Cardiac muscle cell (in vitro differentiated cells and primary cell): ENCODE data around the gene PDCD7. TPM values are rescaled to one million over a fixed set of nuclear protein-coding genes. Genes with fewer than 3 reads are reported as not detected.
A peak's percentile ranks its signal among the peaks of the same experiment; 100 is the strongest.
"Not testable (repeated sequence)": the region's sequence is repeated elsewhere in the genome, so short reads cannot be mapped to it uniquely, and the experiment has no call there.

Experiments used
- DNase-seq, 2 donors: peaks; one replicate each; pipeline versions ENCODE4 v3.0.0 to v3.0.0-alpha.2; 2010 to 2017; ENCODE audit warnings: low read depth in 1 of 2, low spot score in 1 of 2
- H3K27ac ChIP-seq: fragments of 200-600 bp; sonication (generic); 2 replicates; pipeline ENCODE4 v1.5.1; 2016
- H3K27me3 ChIP-seq: fragments of 200-600 bp; sonication (generic); 2 replicates; pipeline ENCODE4 v1.6.0; 2016; ENCODE audit warnings: control low read depth
- H3K36me3 ChIP-seq: fragments of 200-600 bp; sonication (generic); 2 replicates; pipeline ENCODE4 v1.5.1; 2016; ENCODE audit warnings: control low read depth
- H3K4me1 ChIP-seq: fragments of 200-600 bp; sonication (generic); 2 replicates; pipeline ENCODE4 v1.8.1; 2017; ENCODE audit warnings: low read depth, mild to moderate bottlenecking, mixed run types
- H3K4me3 ChIP-seq: fragments of 200-600 bp; sonication (generic); 2 replicates; pipeline ENCODE4 v1.5.1; 2016; ENCODE audit warnings: mild to moderate bottlenecking
- H3K9me3 ChIP-seq: fragments of 200-600 bp; sonication (generic); 2 replicates; pipeline ENCODE4 v1.5.1; 2017; ENCODE audit warnings: low read depth, mild to moderate bottlenecking, control low read depth
- polyA plus RNA-seq: library from polyadenylated mRNA; unstranded; fragments of >200 nt; fragmentation: Nextera tagmentation; extraction: Ambion mirVana; gene quantifications from 2 replicates; pipeline ENCODE4 v1.2.1, GENCODE V29; 2016
- total RNA-seq: library from RNA; depleted of rRNA; stranded (reverse); fragments of >200 nt; gene quantifications from 2 replicates; pipeline ENCODE4 v1.2.3, GENCODE V29; 2016
- TF ChIP-seq, protein P1 (sequence below): IDR thresholded peaks from 2 replicates; pipeline ENCODE4 v1.5.1; 2012; ENCODE audit warnings: low read depth, mild to moderate bottlenecking, low read length

The PDCD7 gene
- total and polyA plus RNA-seq, 2 experiments from 2014 or later = 18.7 to 35.5 TPM

DNA sequence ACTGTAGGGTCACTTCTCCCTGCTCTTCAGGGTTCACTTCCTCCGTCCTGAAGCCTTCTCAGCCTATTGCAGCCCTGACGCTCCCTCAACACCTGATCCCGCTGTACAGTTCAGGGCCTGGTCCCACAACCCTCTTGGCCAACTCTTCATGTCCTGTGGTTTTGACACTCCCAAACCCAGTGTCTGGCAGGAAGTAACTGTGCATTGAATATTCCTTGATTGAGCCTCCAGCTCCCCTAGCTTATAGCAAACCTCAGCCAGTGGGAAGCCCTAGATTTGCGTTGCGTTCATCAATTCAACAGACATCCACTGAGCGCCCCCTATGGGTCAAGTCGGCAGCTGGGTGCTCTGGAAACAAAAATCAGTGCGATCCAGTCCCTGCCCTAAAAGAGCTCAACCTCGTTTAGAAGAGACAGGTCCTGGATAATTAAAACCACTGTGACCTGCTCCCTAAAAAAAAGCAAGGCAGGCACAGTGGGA lies 32.2 kb downstream of the PDCD7 start:
- H3K27me3 ChIP-seq = peaks cover 9% of the 10 kb centered on the region
- no peak overlapping the region for H3K4me3 ChIP-seq
- no peak overlapping the region for H3K27ac ChIP-seq
- TF ChIP-seq, protein P1, sequence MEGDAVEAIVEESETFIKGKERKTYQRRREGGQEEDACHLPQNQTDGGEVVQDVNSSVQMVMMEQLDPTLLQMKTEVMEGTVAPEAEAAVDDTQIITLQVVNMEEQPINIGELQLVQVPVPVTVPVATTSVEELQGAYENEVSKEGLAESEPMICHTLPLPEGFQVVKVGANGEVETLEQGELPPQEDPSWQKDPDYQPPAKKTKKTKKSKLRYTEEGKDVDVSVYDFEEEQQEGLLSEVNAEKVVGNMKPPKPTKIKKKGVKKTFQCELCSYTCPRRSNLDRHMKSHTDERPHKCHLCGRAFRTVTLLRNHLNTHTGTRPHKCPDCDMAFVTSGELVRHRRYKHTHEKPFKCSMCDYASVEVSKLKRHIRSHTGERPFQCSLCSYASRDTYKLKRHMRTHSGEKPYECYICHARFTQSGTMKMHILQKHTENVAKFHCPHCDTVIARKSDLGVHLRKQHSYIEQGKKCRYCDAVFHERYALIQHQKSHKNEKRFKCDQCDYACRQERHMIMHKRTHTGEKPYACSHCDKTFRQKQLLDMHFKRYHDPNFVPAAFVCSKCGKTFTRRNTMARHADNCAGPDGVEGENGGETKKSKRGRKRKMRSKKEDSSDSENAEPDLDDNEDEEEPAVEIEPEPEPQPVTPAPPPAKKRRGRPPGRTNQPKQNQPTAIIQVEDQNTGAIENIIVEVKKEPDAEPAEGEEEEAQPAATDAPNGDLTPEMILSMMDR = peak; percentile 89
- H3K36me3 ChIP-seq = peaks cover 17% of the 10 kb centered on the region
- DNase-seq = peak; percentile 82 to 89
- no peaks in the 10 kb centered on the region for H3K9me3 ChIP-seq
- H3K4me1 ChIP-seq = no peaks in the 10 kb centered on the region

DNA sequence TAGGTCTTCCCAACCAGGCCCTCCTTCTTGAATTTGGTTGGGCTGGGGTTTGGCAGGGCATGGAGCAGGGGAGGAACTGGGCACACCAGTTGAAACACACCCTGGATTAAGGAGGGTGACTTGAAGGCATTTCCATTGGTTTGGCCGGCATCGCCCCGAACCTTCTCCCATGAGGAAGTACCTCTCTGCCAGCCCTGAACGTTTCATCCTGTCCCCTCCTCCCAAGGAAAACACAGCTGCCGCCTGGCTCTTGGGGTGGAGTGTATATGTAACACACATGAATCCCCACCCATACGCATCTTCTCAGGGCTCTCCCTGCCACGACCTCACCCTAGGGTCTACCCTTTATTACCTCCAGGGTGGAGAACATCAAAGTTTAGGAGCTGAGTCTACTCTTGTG lies 33.2 kb downstream of the PDCD7 start:
- Histone ChIP-seq H3K36me3 (peaks cover 12% of the 10 kb centered on the region), H3K9me3 (no peaks in the 10 kb centered on the region), H3K4me3 (no peak overlapping the region), H3K4me1 (no peaks in the 10 kb centered on the region), H3K27ac (no peak overlapping the region), H3K27me3 (peaks cover 9% of the 10 kb centered on the region)
- TF ChIP-seq, protein P1 = no peak
- no peak for DNase-seq

DNA sequence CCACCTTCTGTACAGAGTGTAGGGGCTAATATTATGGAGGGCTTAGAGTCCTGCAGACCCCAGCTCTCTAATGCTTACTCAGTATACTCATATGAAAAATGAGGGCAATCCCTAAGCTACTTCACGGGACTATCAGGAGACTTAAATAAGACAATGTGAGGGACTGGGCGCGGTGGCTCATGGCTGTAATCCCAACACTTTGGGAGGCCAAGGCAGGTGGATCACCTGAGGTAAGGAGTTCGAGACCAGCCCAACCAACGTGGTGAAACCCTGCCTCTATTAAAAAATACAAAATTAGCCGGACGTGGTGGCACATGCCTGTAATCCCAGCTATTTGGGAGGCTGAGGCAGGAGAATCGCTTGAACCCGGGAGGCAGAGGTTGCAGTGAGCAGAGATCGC lies 33.8 kb downstream of the PDCD7 start:
- H3K9me3 ChIP-seq, H3K4me3 ChIP-seq, H3K27me3 ChIP-seq, H3K4me1 ChIP-seq, DNase-seq, H3K27ac ChIP-seq: not testable (repeated sequence)
- peaks cover 12% of the 10 kb centered on the region for H3K36me3 ChIP-seq

DNA sequence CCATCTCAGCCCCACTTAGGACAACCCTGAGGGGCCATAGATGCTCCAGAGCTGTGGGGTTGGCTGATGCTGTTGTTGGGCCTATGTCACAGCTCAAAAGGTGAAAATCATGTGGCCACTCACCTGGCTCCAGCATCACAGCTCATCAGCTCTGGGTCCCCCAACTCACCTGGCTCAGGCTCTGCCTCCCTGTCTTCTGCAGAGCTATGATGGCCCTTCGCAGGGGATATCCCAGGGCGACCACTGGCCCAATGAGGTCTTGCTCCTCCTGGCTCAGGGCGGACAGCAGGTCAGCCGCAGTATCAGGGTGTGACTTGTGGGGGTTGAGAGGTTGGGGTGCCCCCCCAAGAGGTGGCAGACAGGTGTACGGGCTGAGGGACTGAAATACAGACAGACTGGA lies 34.3 kb downstream of the PDCD7 start:
- no peak for DNase-seq
- peaks cover 9% of the 10 kb centered on the region for H3K27me3 ChIP-seq
- H3K36me3 ChIP-seq = peaks cover 12% of the 10 kb centered on the region
- TF ChIP-seq, protein P1 = no peak
- H3K4me1 ChIP-seq = no peaks in the 10 kb centered on the region
- no peak overlapping the region for H3K4me3 ChIP-seq
- H3K27ac ChIP-seq = no peak overlapping the region
- no peaks in the 10 kb centered on the region for H3K9me3 ChIP-seq

DNA sequence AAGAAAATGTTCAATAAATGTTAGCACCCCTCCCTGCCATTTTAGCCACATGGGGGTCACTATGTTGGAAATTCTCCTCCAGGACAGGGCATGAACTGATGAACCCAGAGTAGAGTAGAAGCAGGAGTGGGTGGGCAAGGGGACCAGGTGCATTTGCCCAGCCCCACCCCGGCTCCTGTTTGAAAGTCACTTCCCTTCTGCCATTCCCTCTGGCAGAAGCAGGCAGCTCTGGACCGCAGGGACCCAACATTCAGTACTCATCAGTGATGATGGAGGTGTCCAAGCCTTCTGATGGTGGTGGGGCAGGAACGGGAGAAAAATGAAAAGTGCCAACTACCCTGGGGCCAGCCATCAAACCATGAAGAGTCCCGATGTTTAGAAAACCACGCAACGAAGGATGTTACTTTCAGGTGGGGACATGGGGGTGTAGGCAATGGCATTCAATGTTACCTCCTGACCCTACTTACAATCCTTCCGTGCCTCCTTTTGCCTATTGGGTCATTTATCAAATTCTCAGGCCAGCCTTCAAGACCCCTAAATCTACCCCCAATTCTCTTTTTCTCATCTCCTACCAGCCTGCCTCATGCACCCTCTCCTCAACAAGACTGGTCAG lies 35.9 kb downstream of the PDCD7 start:
- H3K27me3 ChIP-seq = peaks cover 5% of the 10 kb centered on the region
- DNase-seq = no peak
- H3K36me3 ChIP-seq = peaks cover 12% of the 10 kb centered on the region
- H3K27ac ChIP-seq = no peak overlapping the region
- H3K4me3 ChIP-seq = no peak overlapping the region
- TF ChIP-seq, protein P1 = no peak
- no peaks in the 10 kb centered on the region for H3K9me3 ChIP-seq
- H3K4me1 ChIP-seq = no peaks in the 10 kb centered on the region

DNA sequence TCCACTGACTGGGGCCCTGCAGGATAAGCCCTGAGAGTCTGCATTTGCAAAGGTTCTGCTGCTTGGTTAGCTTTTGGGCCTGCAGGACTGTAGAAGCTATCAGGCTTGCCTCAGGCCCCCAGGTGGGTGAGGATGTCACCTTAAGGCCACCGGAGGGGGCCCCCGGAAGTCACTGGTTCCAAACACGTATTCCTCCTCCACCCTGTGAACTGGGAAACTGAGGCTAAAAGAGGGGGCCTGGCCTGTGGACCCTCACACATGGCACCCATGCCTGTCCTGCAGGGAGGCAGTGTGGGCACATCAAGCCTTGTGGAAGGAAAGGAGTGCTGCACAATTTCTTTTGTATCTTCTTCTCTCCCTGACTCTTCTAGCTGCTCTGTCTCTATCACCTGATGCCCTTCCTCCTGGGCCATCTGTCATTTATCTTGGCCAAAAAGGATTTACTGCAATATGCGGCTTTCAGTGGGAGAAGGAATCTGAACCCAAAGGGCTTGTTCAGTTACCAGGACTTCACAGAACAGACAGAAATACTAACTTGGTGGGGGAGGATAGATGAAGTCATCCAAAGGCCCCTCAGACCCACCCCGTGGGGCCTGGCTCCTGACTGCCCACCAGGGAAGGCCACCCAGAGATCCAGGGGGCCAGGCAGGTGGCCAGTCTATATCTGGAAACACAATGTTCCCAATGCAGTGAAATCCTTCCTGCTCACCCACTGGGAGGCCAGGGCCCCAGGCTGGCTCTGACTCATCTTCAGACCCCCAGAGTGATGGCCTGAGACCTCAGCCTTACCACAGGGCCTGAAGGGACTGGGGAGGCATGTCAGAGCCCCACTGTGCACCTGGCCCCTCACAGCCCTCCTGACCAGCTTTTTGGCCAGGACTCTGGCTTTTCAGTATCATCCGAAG lies 36.9 kb downstream of the PDCD7 start:
- Histone ChIP-seq H3K36me3 (peaks cover 12% of the 10 kb centered on the region), H3K4me3 (no peak overlapping the region), H3K27ac (no peak overlapping the region), H3K4me1 (no peaks in the 10 kb centered on the region), H3K27me3 (no peaks in the 10 kb centered on the region), H3K9me3 (no peaks in the 10 kb centered on the region)
- no peak for DNase-seq
- TF ChIP-seq, protein P1 = no peak
